IMR-90 (cell line): ENCODE measurements around the gene SGK1. TPM values are rescaled to one million over a fixed set of nuclear protein-coding genes. Genes with fewer than 3 reads are reported as not detected.

ENCODE experiments used
- ATAC-seq: fragments of 200-7000 bp; cut with Tn5 transposase; 2 replicates; pipeline ENCODE4 v1.9.1; 2020; ENCODE audit warnings: low read depth, mild to moderate bottlenecking, moderate library complexity
- BruUV-seq: library from RNA; stranded (reverse); fragments of 400-500 nt; replicated peaks from 2 replicates; lab custom pipeline; 2021; lab: Mats Ljungman, UMichigan
- CTCF ChIA-PET: fragments of 300-600 bp; formaldehyde crosslinking; extraction: SDS; loops from one replicate; lab custom pipeline; 2021; ENCODE audit warnings: antibody characterized with exemption; lab: Yijun Ruan, JAX
- POLR2A ChIA-PET: fragments of 300-600 bp; sonication (Branson Sonifier 250); formaldehyde crosslinking; loops from one replicate; lab custom pipeline; 2022; ENCODE audit warnings: antibody characterized with exemption; ENCODE audit not compliant: unreplicated experiment; lab: Charles Lee
- DNase-seq: peaks from one replicate; pipeline ENCODE4 v3.0.0; 2013
- H2AFZ ChIP-seq: replicated peaks from 2 replicates; pipeline ENCODE3; 2013; ENCODE audit warnings: low read length, mild to moderate bottlenecking; ENCODE audit not compliant: poor library complexity
- H2AK5ac ChIP-seq: 2 replicates; pipeline ENCODE4 v1.6.1; 2013; ENCODE audit warnings: low read depth, low read length, inconsistent platforms
- H2AK9ac ChIP-seq: replicated peaks from 2 replicates; pipeline ENCODE3; 2013; ENCODE audit warnings: mild to moderate bottlenecking, low read depth, low read length, moderate library complexity; ENCODE audit not compliant: poor library complexity
- H2BK120ac ChIP-seq: 2 replicates; pipeline ENCODE4 v1.6.1; 2013; ENCODE audit warnings: low read depth, low read length, inconsistent platforms
- H2BK15ac ChIP-seq: 3 replicates; pipeline ENCODE4 v1.6.1; 2013; ENCODE audit warnings: low read depth, low read length, inconsistent platforms
- H2BK20ac ChIP-seq: 2 replicates; pipeline ENCODE4 v1.6.1; 2013; ENCODE audit warnings: low read depth, mild to moderate bottlenecking, inconsistent platforms, low read length, moderate library complexity
- H2BK5ac ChIP-seq: 2 replicates; pipeline ENCODE4 v1.6.1; 2013; ENCODE audit warnings: mild to moderate bottlenecking, low read depth, low read length, inconsistent platforms; ENCODE audit not compliant: poor library complexity, severe bottlenecking
- H3K14ac ChIP-seq: replicated peaks from 2 replicates; pipeline ENCODE4 v1.6.1; 2013; ENCODE audit warnings: low read depth, low read length, inconsistent platforms
- H3K18ac ChIP-seq: 2 replicates; pipeline ENCODE4 v1.6.1; 2013; ENCODE audit warnings: low read depth, low read length, control low read depth
- H3K23ac ChIP-seq: 2 replicates; pipeline ENCODE4 v1.6.1; 2013; ENCODE audit warnings: low read depth, low read length, inconsistent platforms
- H3K27ac ChIP-seq: 2 replicates; pipeline ENCODE4 v1.5.1; 2013; ENCODE audit warnings: mild to moderate bottlenecking, control low read depth, low read length; ENCODE audit not compliant: insufficient read depth
- H3K27me3 ChIP-seq: 2 replicates; pipeline ENCODE4 v1.6.1; 2013; ENCODE audit warnings: low read length; ENCODE audit not compliant: control insufficient read depth, insufficient read depth
- H3K36me3 ChIP-seq: 2 replicates; pipeline ENCODE4 v1.6.1; 2013; ENCODE audit warnings: low read length, mixed read lengths; ENCODE audit not compliant: control insufficient read depth, insufficient read depth
- H3K4ac ChIP-seq: 2 replicates; pipeline ENCODE4 v1.6.1; 2013; ENCODE audit warnings: low read depth, low read length, inconsistent platforms
- H3K4me1 ChIP-seq: 2 replicates; pipeline ENCODE4 v1.6.1; 2013; ENCODE audit warnings: low read length, mixed read lengths; ENCODE audit not compliant: control insufficient read depth, insufficient read depth
- H3K4me2 ChIP-seq: 2 replicates; pipeline ENCODE4 v1.6.1; 2013; ENCODE audit warnings: low read depth, mild to moderate bottlenecking, control low read depth, low read length, moderate library complexity
- H3K4me3 ChIP-seq: 2 replicates; pipeline ENCODE4 v1.5.1; 2013; ENCODE audit warnings: low read depth, mild to moderate bottlenecking, control low read depth, low read length, moderate library complexity; ENCODE audit not compliant: insufficient read depth
- H3K56ac ChIP-seq: 2 replicates; pipeline ENCODE4 v1.6.1; 2013; ENCODE audit warnings: low read length, inconsistent platforms; ENCODE audit not compliant: insufficient read depth; ENCODE audit errors: extremely low read depth
- H3K79me1 ChIP-seq, 2 experiments: 2 replicates each; pipeline ENCODE4 v1.6.1; 2013; ENCODE audit warnings: low read length in 2 of 2, inconsistent platforms in 1 of 2, low read depth in 1 of 2
- H3K9ac ChIP-seq: 2 replicates; pipeline ENCODE4 v1.6.1; 2013; ENCODE audit warnings: low read depth, low read length, control low read depth
- H3K9me1 ChIP-seq: 2 replicates; pipeline ENCODE4 v1.6.1; 2013; ENCODE audit warnings: low read length, inconsistent platforms; ENCODE audit not compliant: insufficient read depth
- H3K9me3 ChIP-seq: 2 replicates; pipeline ENCODE4 v1.6.1; 2013; ENCODE audit warnings: low read length; ENCODE audit not compliant: control insufficient read depth, insufficient read depth
- H4K20me1 ChIP-seq: 2 replicates; pipeline ENCODE4 v1.6.1; 2013; ENCODE audit warnings: low read length, inconsistent platforms; ENCODE audit not compliant: insufficient read depth
- H4K5ac ChIP-seq: 2 replicates; pipeline ENCODE4 v1.6.1; 2013; ENCODE audit warnings: mild to moderate bottlenecking, low read depth, low read length, control low read depth
- H4K8ac ChIP-seq, 2 experiments: 2 replicates each; pipeline ENCODE4 v1.6.1; 2013; ENCODE audit warnings: low read depth in 2 of 2, low read length in 2 of 2, control low read depth in 1 of 2, inconsistent platforms in 1 of 2
- H4K91ac ChIP-seq: 2 replicates; pipeline ENCODE4 v1.6.1; 2013; ENCODE audit warnings: low read depth, low read length, inconsistent platforms; ENCODE audit not compliant: insufficient read depth
- FOS ChIP-seq: fragments of 150-350 bp; IDR thresholded peaks from 2 replicates; pipeline ENCODE4 v1.6.1; 2016; ENCODE audit warnings: low read depth, low read length
- MAFK ChIP-seq: IDR thresholded peaks from 2 replicates; pipeline ENCODE4 v1.6.1; 2012; ENCODE audit warnings: low read depth, low read length, improper control_type of control experiment
- WGBS, 2 experiments: methylation state at CpG; one replicate each; pipeline versions ENCODE4 v1.1.5 to v1.1.7; 2013; ENCODE audit warnings: missing lambda C conversion rate in 2 of 2; ENCODE audit not compliant: insufficient read length in 1 of 2; ENCODE audit errors: extremely low coverage in 2 of 2; 5-methylcytosine and 5-hydroxymethylcytosine counted together
- dilution Hi-C: fragments of 300-500 bp; cut with HindIII; formaldehyde crosslinking; loops from one replicate; pipeline ENCODE4 v1.14.3; 2018; ENCODE audit warnings: low sequenced_read_pairs; ENCODE audit not compliant: unreplicated experiment
- in situ Hi-C: fragments of 300-500 bp; cut with MboI; formaldehyde crosslinking; loops from 3 replicates; pipeline ENCODE4 v1.14.3; 2019; ENCODE audit warnings: low sequenced_read_pairs, inconsistent platforms, mixed read lengths
- intact Hi-C: fragments of 100-400 bp; cut with micrococcal nuclease; formaldehyde crosslinking; loops from 2 replicates; pipeline ENCODE4 v1.10.0; 2022
- polyA plus RNA-seq, 3 experiments: library from polyadenylated mRNA; depleted of rRNA; stranded (reverse); fragments of >200 nt; gene quantifications; 2 replicates each; pipeline ENCODE4 v1.2.3, GENCODE V29; 2012; ENCODE audit warnings: low replicate concordance in 1 of 3
- total RNA-seq: library from RNA; depleted of rRNA; stranded (reverse); fragments of >200 nt; gene quantifications from 2 replicates; pipeline ENCODE4 v1.2.3, GENCODE V29; 2012

Gene SGK1
- total and polyA plus RNA-seq, 2 of the 4 experiments (the other 2 are of a cell fraction): 121 to 255 TPM

DNA sequence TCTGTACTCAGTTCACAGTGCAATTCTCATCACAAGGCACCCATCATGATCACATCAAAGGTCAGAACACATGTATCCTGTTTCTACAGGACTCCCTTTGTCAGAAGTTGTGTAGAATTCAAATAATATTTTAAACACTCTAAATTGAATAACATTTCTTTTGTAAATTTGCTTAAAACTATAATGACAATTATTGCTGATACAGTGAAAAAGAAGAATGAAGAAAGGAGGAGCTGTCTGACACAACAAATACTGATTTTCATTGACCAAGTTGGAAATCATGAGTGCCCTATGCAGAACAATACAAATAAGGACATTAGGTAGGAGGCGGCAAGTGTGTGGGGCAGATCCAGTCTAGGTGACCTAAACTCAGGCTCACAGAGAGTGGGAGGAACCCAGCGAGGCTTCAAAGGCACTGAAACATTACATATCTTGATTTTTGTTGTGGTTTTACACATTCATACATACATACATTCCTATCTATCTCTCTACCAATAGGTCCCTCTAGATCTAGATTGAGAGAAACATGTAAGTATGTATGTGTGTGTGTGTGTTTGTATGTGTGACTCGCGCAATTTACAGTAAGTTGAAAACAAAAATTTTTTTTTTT lies 186.3 kb downstream of the SGK1 start:
- no peak overlapping the region for H3K18ac ChIP-seq
- 0 out of 2 replicates have a peak, but pooled peaks cover 2% of the 10 kb centered on the region for H3K4me1 ChIP-seq
- WGBS, 2 experiments: no CpG with 5 or more reads among the region's 4 CpGs
- no peak overlapping the region for H3K27ac ChIP-seq
- no peak overlapping the region for H2AFZ ChIP-seq
- H3K56ac ChIP-seq: no peak overlapping the region
- no peak overlapping the region for H4K91ac ChIP-seq
- no peaks in the 10 kb centered on the region for H3K79me1 ChIP-seq
- no peak overlapping the region for H2BK20ac ChIP-seq
- no peak for DNase-seq
- dilution Hi-C loops: no loop called here
- H3K4ac ChIP-seq: no peak overlapping the region
- no peaks in the 10 kb centered on the region for H4K20me1 ChIP-seq
- no peak overlapping the region for H4K5ac ChIP-seq
- in situ Hi-C loops: loop anchor here (25.0 kb wide), 1 partner anchor 1306 kb away; no protein-coding TSS in a partner anchor
- no peaks in the 10 kb centered on the region for H3K9me3 ChIP-seq
- no peak overlapping the region for H3K4me3 ChIP-seq
- H2AK5ac ChIP-seq: no peak overlapping the region
- no peak overlapping the region for H3K23ac ChIP-seq
- BruUV-seq: no TSS peak
- H2BK120ac ChIP-seq: no peak overlapping the region
- H4K8ac ChIP-seq: no peak overlapping the region
- no peaks in the 10 kb centered on the region for H3K27me3 ChIP-seq
- intact Hi-C loops: no loop called here
- H2AK9ac ChIP-seq: no peak overlapping the region
- H3K36me3 ChIP-seq: no peaks in the 10 kb centered on the region
- TF ChIP-seq FOS (no peak), MAFK (peak; percentile 79)
- no peak for ATAC-seq
- CTCF ChIA-PET: no interaction called here
- POLR2A ChIA-PET: no interaction called here
- no peak overlapping the region for H2BK15ac ChIP-seq
- H3K9me1 ChIP-seq: no peaks in the 10 kb centered on the region
- no peak overlapping the region for H3K9ac ChIP-seq
- no peak overlapping the region for H2BK5ac ChIP-seq
- no peak overlapping the region for H3K4me2 ChIP-seq
- no peak overlapping the region for H3K14ac ChIP-seq
